A673 (cell line): ENCODE data around the gene ZKSCAN3.

Experiments used
- CTCF ChIP-seq: fragments of 300-800, 200-600 bp; sonication (generic); conservative IDR thresholded peaks from 2 replicates; pipeline ENCODE4 v1.5.1; 2017; ENCODE audit warnings: low read depth, mild to moderate bottlenecking, antibody characterized with exemption, low read length, moderate library complexity, mixed read lengths
- EZH2 ChIP-seq: fragments of 200-600 bp; sonication (generic); IDR thresholded peaks from 2 replicates; pipeline ENCODE4 v1.6.1; 2017; ENCODE audit warnings: borderline replicate concordance, low read depth, mild to moderate bottlenecking, mixed read lengths, antibody characterized with exemption, low read length; ENCODE audit not compliant: poor library complexity, severe bottlenecking

GRCh38 chr6:28401172-28401571, 51.4 kb downstream of the ZKSCAN3 start:
- TF ChIP-seq CTCF, result no peak
- TF ChIP-seq EZH2, result no peak
